SK-MEL-5 (cell line): Measurements from ENCODE around the gene EXTL2. TPM values are rescaled to one million over a fixed set of nuclear protein-coding genes. Genes with fewer than 3 reads are reported as not detected.
"Not testable (repeated sequence)": the region's sequence is repeated elsewhere in the genome, so short reads cannot be mapped to it uniquely, and the experiment has no call there.

Experiments used
- DNase-seq: peaks from one replicate; pipeline ENCODE4 v3.0.0-alpha.2; 2016; ENCODE audit warnings: low read depth, low spot score
- in situ Hi-C: cut with HindIII; loops from 2 replicates; pipeline ENCODE4 v1.10.0; 2016; ENCODE audit warnings: low sequenced_read_pairs, high pct_unique_total_duplicates, low pct_unique_long_range_greater_than_20kb
- polyA plus RNA-seq, 2 experiments: library from polyadenylated mRNA; depleted of rRNA; stranded (reverse); fragments of >200 nt; gene quantifications; 2 replicates each; pipeline ENCODE4 v1.2.3, GENCODE V29; 2015
- total RNA-seq: library from RNA; depleted of rRNA; stranded (reverse); fragments of >200 nt; shearing (Covaris generic); gene quantifications from 2 replicates; pipeline ENCODE4 v1.2.3, GENCODE V29; 2014; rRNA removed

EXTL2 gene, protein sequence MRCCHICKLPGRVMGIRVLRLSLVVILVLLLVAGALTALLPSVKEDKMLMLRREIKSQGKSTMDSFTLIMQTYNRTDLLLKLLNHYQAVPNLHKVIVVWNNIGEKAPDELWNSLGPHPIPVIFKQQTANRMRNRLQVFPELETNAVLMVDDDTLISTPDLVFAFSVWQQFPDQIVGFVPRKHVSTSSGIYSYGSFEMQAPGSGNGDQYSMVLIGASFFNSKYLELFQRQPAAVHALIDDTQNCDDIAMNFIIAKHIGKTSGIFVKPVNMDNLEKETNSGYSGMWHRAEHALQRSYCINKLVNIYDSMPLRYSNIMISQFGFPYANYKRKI
- 14.4 and 17.2 TPM in 2 replicates for total RNA-seq
- 13.6 and 16.3 TPM in 2 replicates for polyA plus RNA-seq (2015; cell fraction: cytosol; rRNA removed)
- polyA plus RNA-seq (2015; cell fraction: nucleus; rRNA removed), result 60.4 and 72.0 TPM in 2 replicates

DNA sequence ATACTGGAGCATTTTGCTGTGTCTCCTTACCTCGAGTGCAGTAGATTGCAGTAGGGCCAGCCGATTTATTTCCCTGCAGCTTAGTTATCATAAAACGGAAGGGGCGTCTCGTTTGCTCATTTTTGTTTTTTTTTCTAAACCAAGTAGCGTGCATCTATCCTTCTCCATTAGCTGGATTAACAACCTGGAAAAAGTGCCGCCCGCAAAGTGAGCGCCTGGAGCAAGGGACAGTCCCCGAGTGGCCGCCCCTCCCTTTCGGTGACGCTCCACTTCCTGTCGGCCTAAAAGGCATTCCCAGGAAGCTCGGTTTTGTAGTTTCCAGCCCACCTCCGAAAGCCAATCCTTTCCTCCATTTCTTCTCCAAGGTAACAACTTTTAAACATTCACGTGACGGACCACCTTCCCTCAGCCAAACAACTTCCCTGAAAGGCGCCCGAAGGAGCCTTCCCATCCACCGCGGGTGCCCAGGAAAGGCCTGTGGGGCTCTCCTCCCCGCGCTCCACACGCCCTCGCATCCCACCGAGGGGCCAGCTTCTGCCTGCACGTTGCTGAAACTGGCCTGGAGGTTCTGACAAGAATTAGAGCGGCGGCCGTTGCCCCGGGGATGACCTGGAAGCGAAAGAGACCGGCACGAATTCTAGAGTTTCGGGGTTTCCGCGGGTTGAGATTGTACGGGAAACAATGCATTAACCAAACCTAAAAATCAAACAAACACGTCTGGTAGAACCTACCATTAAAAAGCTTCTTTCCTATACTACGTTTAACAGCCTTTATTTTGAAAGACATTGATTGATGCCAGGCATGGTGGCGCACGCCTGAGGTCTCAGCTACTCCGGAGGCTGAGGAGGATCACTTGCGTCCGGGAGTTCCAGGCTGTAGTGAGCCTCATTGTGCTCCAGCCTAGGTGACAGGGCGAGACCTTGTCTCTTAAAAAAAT lies at the start of gene EXTL2:
EXTL2 (minus strand) TSS at position 240 of the 937 bp plus-strand sequence. CDS start 6,085 bp downstream, outside the sequence.
- in situ Hi-C loops, result no loop called here
- peak; percentile 80 for DNase-seq

DNA sequence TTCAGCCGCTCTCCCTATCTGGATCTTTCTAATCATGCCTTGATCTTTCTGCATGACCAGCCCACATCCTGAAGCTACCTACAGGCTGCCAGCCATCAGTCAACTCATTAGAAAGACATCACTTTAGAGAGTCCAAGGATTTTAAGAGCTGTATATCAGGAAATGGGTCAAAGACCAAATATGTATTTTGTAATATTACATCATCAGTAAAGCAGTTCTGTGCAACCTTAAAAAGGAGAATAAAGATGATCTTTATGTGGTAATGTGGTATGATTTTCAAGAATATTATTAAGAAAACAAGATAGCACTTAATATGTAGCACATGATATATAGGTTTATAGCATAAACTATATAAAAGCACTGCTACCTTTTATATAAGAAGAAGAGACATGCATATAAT lies 48.9 kb upstream of the EXTL2 start:
- DNase-seq, result no peak
- in situ Hi-C loops, result no loop called here

DNA sequence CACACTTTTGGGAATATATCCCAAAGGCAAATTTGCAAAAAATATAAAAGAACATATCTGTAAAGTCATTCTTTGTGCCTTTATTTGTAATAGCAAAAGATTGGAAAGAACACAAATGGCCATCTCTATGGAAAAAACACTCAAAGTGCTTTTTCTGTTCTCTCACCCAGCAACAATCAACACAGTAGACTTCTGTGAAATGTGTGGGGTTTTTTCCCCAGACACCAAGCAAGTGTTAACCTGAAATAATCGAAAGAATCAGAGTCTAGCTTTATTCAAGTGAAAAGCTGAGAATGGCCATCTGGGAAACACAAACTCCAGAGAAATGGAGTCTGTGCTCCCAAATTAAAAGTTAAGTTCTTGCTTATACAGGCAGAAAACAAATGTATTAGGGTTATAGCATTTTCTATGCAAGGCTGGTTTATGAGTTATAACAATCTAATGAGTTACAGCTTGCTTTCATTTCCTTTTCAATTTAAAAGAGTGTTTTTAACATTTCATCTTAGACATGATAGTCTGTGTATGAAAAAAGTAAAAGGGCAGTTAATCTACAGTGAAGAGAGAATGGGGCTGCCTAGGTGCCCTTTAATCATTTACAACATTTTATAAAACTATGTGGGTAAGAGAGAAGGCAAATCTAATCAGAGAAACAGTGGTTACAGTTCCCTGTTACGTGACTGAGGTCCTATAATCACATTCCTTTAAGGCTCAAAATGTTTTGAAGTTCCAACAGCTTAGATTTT lies 47.8 kb upstream of the EXTL2 start:
- DNase-seq, result no peak
- in situ Hi-C loops, result no loop called here

DNA sequence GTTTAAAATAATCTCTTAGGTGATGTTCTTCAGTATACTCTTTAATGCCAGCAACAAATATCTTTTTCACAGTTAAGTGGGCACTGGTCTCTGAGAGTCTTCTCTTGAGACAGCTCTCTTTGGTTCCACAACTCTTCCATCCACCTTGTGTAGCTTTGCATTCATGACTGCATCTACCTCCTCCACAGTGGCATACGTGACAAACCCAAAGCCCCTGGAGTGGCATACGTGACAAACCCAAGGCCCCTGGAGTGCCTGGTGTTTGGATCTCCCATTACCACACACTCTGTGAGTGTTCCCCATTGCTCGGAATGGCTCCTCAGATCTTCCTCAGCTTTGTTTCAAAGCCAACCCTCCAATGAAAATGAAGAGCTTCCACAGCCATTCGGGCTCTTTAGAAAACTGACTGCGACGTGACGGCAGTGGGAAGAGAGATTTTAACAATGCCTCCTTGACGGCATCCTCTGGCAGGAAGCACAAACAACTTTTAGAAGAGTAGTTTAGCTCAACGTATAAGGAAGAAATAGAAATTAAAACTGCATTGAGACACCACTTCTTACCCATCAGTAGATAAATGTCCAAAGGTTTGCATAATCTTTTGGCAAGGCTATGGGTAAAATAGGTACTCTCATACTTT lies 47.1 kb upstream of the EXTL2 start:
- in situ Hi-C loops, result no loop called here

DNA sequence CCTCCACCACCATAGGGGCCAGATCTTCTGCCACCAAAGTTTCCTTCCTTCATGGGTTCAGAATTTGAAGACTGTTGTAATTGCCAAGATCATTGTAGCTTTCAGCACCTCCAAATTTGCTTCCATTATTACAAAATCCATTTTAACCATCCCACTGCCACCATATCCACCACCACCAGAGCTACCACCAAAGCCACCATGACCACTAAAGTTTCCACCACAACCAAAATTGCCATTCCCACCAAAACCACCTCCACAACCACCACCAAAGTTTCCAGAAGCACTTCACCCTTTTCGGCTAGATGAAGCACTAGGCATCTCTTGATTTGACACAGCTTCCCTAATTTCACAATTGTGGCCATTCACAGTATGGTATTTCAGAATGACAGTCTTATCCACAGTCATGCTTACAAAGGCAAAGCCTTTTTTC lies 46.5 kb upstream of the EXTL2 start:
- in situ Hi-C loops, result no loop called here
- DNase-seq, result no peak

More for the DNA sequence above, 47.1 kb upstream of the EXTL2 start:
- no peak for DNase-seq

DNA sequence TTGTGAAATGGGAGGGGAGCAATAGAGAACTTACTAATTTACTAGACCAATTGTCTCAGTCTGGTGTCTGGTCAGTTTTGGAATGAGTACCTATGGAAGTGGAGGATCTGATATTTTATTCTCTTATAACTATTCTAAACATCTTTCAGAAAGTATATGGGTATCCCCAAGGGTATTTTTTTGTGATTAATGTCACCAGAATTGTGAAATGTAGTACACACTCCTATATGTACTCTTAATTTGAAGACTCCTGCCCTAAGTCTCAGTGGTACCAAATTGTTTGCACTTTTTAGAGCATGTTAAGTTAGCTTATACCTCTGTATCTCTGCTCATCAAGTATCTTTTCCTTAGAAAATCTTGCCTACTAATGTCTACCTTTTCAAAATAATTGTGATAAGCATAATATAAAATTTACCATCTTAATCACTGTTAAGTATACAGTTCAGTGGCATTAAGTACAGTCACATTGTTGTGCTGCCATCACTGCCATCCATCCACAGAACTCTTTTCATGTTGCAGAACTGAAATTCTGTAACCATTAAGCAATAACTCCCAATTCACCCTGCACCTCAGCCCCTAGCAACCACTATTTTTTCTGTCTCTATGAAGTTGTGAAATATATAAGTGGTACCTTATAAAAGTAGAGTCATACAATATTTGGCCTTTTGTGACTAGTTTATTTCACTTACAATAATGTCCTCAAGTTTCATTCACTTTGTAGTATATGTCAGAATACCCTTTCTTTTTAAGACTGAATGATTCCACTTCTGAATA lies 41.7 kb upstream of the EXTL2 start:
- DNase-seq, result no peak
- in situ Hi-C loops, result no loop called here

DNA sequence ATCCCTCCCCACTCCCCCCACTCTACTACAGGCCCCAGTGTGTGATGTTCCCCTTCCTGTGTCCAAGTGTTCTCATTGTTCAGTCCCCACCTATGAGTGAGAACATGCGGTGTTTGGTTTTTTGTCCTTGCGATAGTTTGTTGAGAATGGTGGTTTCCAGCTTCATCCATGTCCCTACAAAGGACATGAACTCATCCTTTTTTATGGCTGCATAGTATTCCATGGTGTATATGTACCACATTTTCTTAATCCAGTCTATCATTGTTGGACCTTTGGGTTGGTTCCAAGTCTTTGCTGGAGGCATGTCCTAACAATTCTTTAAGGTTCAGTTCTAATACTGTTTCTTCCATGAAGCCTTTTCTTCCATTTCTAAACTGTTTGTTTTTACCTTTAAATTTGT lies 38.9 kb upstream of the EXTL2 start:
- DNase-seq, in situ Hi-C loops: not testable (repeated sequence)

DNA sequence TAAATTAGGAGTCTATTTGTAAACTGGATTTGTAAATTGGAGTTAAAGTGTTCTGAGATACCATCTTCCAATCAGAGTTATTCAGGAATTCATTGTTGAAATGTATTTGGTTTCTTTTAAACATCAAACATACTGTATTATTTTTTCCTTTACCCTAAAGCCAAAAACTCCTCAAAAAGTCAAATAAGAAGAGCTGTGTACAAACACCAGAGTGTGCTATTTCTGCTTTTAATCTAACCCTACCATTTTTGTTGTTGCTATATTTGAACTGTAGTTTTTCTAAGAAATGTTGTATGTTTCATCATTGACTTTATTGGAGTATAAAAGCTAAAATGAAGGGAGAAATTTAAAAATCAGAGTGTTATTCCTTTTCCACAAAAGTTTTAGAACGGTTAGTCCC lies 37.1 kb upstream of the EXTL2 start:
- in situ Hi-C loops, result no loop called here
- DNase-seq, result no peak

DNA sequence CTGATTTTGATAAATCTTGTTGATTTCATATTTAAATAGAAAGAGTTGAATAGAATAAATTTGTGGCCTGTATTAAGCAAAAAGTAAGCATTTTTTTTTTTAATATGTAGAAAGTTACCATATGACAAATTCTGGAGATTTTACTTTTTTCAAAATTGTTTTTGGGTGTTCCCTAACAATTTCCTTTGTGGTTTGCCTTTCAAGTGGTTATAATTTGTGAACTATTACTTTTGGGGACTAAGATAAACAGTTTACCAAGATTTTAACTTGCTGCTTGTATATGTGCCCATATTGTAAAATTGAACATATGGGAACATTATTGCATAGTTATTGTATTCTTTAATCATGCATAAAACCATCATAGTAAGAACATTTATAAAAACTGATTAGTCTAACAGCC lies 35.9 kb upstream of the EXTL2 start:
- no peak for DNase-seq
- in situ Hi-C loops, result no loop called here

DNA sequence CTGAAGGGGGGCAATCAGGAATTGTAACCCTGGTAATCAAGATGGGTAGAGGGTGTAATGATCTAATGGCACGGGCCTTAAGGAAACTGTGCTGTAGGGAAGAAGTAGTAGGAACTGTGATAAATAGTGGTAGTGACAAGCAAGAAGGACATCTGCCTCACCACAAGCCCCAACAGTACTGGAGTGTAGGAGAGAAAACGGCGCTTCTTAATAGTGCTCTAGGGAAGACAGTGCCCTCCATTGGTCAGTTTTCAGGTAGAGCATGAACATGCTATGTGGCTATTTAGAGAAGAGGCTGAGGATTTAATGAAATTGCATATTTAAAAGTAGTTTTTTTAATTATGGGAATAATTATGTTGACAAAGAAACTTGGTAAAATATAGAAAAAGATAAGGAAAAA lies 33.5 kb upstream of the EXTL2 start:
- in situ Hi-C loops, result no loop called here
- peak; percentile 17 for DNase-seq

DNA sequence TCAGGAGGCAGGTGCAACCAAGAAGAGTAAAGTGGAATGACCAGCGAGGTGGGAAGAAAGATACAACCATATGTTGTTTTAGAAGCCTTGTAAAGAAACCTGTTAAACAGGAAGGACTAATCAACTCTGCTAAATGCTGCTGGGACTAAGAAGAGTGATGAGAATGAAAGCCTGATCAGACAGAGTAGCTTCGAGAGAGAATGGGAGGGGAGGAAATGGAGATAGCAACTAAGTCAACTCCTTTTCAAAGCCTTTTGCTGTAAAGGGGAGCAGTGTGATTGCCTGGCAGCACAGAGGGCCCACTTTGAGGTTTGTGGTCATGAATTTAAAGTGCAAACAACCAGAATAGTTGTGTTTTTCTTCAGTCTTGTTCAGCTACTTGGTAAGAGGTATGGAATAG lies 32.6 kb upstream of the EXTL2 start:
- no peak for DNase-seq
- in situ Hi-C loops, result no loop called here

DNA sequence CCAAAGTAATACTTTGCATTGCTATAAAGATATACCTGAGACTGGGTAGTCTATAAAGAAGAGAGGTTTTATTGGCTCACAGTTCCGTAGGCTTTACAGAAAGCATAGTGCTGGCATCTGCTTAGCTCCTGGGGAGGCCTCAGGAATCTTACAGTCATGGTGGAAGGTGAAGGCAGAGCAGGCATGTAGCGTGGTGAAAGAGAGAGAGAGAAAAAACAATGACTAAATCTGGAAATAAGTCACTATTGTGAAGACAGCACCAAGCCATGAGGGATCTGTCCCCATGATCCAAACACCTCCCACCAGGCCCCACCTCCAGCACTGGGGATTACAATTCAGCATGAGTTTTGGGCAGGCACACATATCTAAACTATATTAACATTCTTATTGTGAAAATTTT lies 31.6 kb upstream of the EXTL2 start:
- in situ Hi-C loops, result no loop called here
- no peak for DNase-seq

DNA sequence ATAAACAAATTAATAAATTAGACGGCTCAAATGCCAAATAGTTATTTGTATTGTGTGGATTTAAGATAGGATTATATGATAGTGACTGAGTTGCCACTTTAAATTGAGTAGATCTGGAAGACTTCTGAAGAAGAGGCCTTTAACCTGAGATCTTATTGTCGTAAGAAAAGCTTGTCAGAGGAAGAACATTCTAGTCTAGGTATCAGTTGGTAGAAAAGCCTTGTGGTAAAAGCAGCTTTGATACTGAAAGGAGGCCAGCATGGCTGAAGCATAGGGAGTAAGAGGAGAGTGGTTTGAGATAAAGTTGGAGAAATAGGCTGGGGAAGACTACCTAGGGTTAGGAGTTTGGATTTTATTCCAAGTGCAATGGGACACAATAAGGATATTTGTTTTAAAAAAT lies 30.3 kb upstream of the EXTL2 start:
- in situ Hi-C loops, result no loop called here
- no peak for DNase-seq

DNA sequence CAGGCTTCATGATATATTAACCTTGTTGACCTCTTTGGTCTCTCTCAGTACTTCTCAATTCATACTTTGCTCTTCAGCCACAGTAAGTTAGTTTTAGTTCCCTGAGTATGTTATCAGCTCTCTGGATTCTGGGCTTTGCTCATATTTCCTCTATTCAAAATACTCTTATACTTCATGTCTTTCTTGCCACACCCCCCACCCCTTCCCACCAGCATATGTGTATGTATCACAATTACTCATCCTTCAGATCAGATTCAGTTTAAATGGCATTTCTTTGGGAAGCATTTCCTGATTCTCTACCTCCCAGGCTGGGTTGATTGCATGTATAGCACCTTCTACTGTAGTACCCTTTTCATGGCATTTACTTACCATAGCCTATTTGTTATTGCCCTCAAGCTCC lies 29.6 kb upstream of the EXTL2 start:
- in situ Hi-C loops, result no loop called here
- no peak for DNase-seq

DNA sequence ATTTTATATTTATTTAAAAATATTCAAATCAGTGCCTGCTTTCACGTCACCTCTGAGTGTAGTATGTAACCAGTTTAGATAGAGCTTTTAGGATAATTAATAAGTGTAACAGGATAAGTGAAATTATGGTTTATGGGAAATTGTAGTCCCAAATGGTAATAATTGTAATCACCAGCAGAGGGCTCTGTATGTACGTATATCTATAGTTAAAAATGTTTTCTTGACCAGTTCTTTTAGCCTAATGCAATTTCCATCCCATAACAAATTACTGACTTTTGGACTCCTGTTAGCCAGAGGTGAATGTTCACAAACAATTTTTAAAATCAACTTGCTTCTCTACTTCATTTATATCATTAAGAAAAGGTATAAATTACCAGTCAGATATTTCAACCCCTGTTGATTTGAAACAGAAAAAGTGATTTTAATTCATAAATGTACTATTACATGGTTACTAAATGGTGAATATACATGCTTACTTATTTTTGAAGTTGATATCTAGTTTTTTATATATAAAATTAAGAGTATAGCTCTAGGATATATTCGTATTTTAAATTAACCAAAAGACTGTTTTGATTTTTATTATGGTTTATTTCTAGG lies 26.6 kb upstream of the EXTL2 start:
- in situ Hi-C loops, result no loop called here

DNA sequence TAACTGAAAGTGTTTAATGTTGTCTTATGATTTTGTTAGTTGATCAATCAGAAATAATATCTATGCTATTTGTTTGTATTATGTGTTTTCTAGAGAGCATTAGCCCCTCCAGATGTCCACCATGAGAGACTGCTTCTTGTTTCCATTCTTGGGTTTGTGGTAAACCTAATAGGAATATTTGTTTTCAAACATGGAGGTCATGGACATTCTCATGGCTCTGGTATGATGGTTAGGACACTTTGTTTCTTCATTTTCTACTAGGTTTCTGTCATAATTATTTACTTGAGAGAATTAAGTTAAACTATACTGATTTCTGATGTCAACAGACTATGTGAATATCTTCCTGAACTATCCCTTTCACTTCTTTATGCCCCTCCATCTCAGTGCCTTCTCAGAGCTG lies 17.4 kb upstream of the EXTL2 start:
- no peak for DNase-seq
- in situ Hi-C loops, result no loop called here

More for the DNA sequence above, 26.6 kb upstream of the EXTL2 start:
- peak; percentile 71 for DNase-seq
